GM12872 (cell line): ENCODE measurements around the gene COG1.
A peak's percentile ranks its signal among the peaks of the same experiment; 100 is the strongest.

Source experiments
- CTCF ChIP-seq: IDR thresholded peaks from 3 replicates; pipeline ENCODE4 v1.5.1; 2011; ENCODE audit warnings: low read depth, mild to moderate bottlenecking, low read length, moderate library complexity; ENCODE audit not compliant: insufficient read depth

The COG1 gene

GRCh38 chr17:73182616-73183310 lies 10.1 kb upstream of the COG1 start:
- TF ChIP-seq CTCF: no peak

GRCh38 chr17:73184136-73184993 lies 8.5 kb upstream of the COG1 start:
- no peak for TF ChIP-seq CTCF

- no peak for TF ChIP-seq CTCF
These were observed 6.4 kb upstream of the COG1 start for GRCh38 chr17:73186283-73187050.

GRCh38 chr17:73187203-73187769 lies 5.6 kb upstream of the COG1 start:
- TF ChIP-seq CTCF: no peak

- TF ChIP-seq CTCF: no peak
These were observed 4.8 kb upstream of the COG1 start for GRCh38 chr17:73188011-73188410.

GRCh38 chr17:73189417-73190099 lies 3.3 kb upstream of the COG1 start:
- peak; percentile 56 for TF ChIP-seq CTCF
